Hepatocyte (in vitro differentiated cells): Measurements from ENCODE around the gene HDAC11.

ENCODE experiments used
- CTCF ChIP-seq: fragments of 200-600 bp; sonication (generic); IDR thresholded peaks from 2 replicates; pipeline ENCODE4 v1.5.1; 2016; ENCODE audit warnings: antibody characterized with exemption, mild to moderate bottlenecking; ENCODE audit not compliant: poor library complexity
- EZH2 ChIP-seq: fragments of 200-600 bp; sonication (generic); IDR thresholded peaks from 2 replicates; pipeline ENCODE4 v1.6.1; 2016; ENCODE audit warnings: antibody characterized with exemption, mild to moderate bottlenecking, borderline replicate concordance
- EZH2phosphoT487 ChIP-seq: fragments of 200-600 bp; sonication (generic); IDR thresholded peaks from one replicate; pipeline ENCODE4 v1.6.1; 2018; ENCODE audit warnings: antibody characterized with exemption, mild to moderate bottlenecking, low read depth, moderate library complexity; ENCODE audit not compliant: unreplicated experiment, severe bottlenecking

- TF ChIP-seq CTCF: no peak
- no peak for TF ChIP-seq EZH2
- no peak for TF ChIP-seq EZH2phosphoT487
These were observed 523 bp downstream of the HDAC11 start for GRCh38 chr3:13480340-13481318.
